IMR-90 (cell line): Measurements from ENCODE around the gene TGOLN2.

Experiments
- CEBPB ChIP-seq: IDR thresholded peaks from 2 replicates; pipeline ENCODE4 v1.6.1; 2012; ENCODE audit warnings: low read depth, low read length, improper control_type of control experiment
- CTCF ChIP-seq: conservative IDR thresholded peaks from 2 replicates; pipeline ENCODE4 v1.5.1; 2012; ENCODE audit warnings: mild to moderate bottlenecking, low read depth, low read length, improper control_type of control experiment
- MAFK ChIP-seq: IDR thresholded peaks from 2 replicates; pipeline ENCODE4 v1.6.1; 2012; ENCODE audit warnings: low read depth, low read length, improper control_type of control experiment
- POLR2A ChIP-seq: IDR thresholded peaks from 2 replicates; pipeline ENCODE4 v1.6.1; 2012; ENCODE audit warnings: mild to moderate bottlenecking, low read depth, low read length
- RCOR1 ChIP-seq: IDR thresholded peaks from 2 replicates; pipeline ENCODE4 v1.6.1; 2012; ENCODE audit warnings: mild to moderate bottlenecking, low read length, improper control_type of control experiment; ENCODE audit not compliant: insufficient replicate concordance
- RFX5 ChIP-seq: IDR thresholded peaks from 2 replicates; pipeline ENCODE4 v1.8.0; 2012; ENCODE audit warnings: low read depth, mild to moderate bottlenecking, low read length, moderate library complexity
- SMC3 ChIP-seq: fragments of 150-350 bp; IDR thresholded peaks from 2 replicates; pipeline ENCODE4 v1.6.1; 2016; ENCODE audit warnings: low read depth, mild to moderate bottlenecking, antibody characterized with exemption, low read length, moderate library complexity
- USF2 ChIP-seq: fragments of 150-350 bp; IDR thresholded peaks from 2 replicates; pipeline ENCODE4 v1.6.1; 2017; ENCODE audit warnings: mild to moderate bottlenecking, antibody characterized with exemption, low read length, low read depth
- TF ChIP-seq, protein P1 (sequence below): fragments of 150-350 bp; IDR thresholded peaks from 2 replicates; pipeline ENCODE4 v1.6.1; 2016; ENCODE audit warnings: low read depth, mild to moderate bottlenecking, low read length, moderate library complexity, borderline replicate concordance

- TF ChIP-seq CTCF, result no peak
- no peak for TF ChIP-seq CEBPB
- no peak for TF ChIP-seq USF2
- no peak for TF ChIP-seq POLR2A
- TF ChIP-seq RFX5, result no peak
- no peak for TF ChIP-seq SMC3
- TF ChIP-seq, protein P1, sequence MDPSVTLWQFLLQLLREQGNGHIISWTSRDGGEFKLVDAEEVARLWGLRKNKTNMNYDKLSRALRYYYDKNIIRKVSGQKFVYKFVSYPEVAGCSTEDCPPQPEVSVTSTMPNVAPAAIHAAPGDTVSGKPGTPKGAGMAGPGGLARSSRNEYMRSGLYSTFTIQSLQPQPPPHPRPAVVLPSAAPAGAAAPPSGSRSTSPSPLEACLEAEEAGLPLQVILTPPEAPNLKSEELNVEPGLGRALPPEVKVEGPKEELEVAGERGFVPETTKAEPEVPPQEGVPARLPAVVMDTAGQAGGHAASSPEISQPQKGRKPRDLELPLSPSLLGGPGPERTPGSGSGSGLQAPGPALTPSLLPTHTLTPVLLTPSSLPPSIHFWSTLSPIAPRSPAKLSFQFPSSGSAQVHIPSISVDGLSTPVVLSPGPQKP, result no peak
- TF ChIP-seq MAFK, result no peak
- TF ChIP-seq RCOR1, result no peak
Measured at GRCh38 chr2:85273738-85274731, 53.8 kb downstream of the TGOLN2 start.
